Measurements from ENCODE around the gene MBD3. TPM values are rescaled to one million over a fixed set of nuclear protein-coding genes. Genes with fewer than 3 reads are reported as not detected.

The MBD3 gene
- total RNA-seq, 1 experiment from 2014 or later = 65.6 TPM

DNA sequence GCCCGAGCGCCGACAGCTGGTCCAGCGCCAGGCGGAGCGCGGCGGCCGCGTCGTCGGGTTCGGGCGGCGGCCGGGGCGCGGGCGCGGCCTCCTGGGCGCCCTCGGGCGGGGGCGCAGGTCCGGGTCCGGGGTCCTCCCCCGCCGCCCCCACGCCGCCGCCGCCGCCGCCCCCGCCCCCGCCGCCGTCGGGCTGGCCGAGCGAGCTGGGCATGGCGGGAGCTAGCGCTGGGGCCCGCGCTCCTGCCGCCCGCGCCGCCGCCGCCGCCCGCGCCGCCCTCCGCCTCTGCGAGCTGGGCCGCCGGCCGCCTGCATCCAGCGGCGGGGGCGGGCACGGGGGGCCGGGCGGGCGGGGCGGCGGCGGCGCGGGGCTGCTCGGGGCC, 24.8 kb downstream of the MBD3 start:
- Mint-ChIP-seq H3K27me3 (ENCODE audit: unreplicated experiment) (peaks cover 19% of the 10 kb centered on the region), H3K9me3 (ENCODE audit: low read depth, unreplicated experiment) (no peaks in the 10 kb centered on the region), H3K4me3 (ENCODE audit: low read depth, unreplicated experiment) (no peak overlapping the region), H3K27ac (ENCODE audit: unreplicated experiment) (no peak overlapping the region), H3K36me3 (ENCODE audit: insufficient read depth, unreplicated experiment) (peaks cover 40% of the 10 kb centered on the region), H3K4me1 (ENCODE audit: low read depth, unreplicated experiment) (peaks cover 12% of the 10 kb centered on the region)
- no TSS peak for BruUV-seq (replicated peaks)
- DNase-seq = no peak
- TF ChIP-seq CTCF (IDR thresholded peaks at IDR 0.05; ENCODE audit: unreplicated experiment) = no peak
- intact Hi-C loops (cut with micrococcal nuclease; ENCODE audit: unreplicated experiment) = no loop called here
- CTCF ChIA-PET = no interaction called here

DNA sequence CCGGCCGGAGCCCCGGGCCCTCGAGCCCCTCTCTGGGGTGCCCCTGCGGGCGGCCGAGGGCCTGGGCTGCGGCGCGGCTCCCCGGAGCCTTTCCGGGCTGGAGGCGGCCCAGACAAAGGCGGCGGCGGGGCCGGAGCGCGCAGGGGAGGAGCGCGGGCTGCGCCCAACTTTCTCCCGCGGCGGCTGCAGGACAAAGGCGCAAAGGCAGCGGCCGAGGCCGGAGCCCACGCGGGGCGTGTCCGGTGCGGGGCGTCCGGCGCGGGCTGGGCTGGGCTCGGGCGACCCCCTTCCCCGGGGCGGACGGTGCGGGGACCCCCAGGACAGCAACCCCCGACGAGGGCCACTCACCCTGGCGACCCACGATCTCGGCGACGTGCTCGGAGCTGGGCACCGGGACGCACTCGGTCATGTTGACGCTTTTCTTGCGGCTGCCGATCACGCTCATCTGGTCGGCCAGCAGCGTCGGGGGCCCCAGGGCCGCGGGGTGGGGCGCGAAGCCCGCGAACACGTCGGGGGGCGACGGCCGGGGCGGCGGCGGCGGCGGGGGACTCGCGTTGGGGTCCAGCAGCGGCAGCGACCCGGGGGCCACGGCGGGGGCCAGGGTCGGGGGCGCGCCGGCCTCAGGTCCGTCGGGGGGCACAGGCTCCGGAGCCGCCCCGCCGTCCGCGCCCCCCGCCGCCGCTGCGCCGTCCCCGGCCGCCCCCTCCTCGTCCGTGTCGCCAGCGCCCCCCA, 25.4 kb downstream of the MBD3 start:
- no TSS peak for BruUV-seq (replicated peaks)
- H3K4me1 Mint-ChIP-seq (ENCODE audit: low read depth, unreplicated experiment) = peaks cover 12% of the 10 kb centered on the region
- H3K27ac Mint-ChIP-seq (ENCODE audit: unreplicated experiment) = no peak overlapping the region
- H3K36me3 Mint-ChIP-seq (ENCODE audit: insufficient read depth, unreplicated experiment) = peaks cover 40% of the 10 kb centered on the region
- H3K27me3 Mint-ChIP-seq (ENCODE audit: unreplicated experiment) = peaks cover 19% of the 10 kb centered on the region
- no peak for TF ChIP-seq CTCF (IDR thresholded peaks at IDR 0.05; ENCODE audit: unreplicated experiment)
- intact Hi-C loops (cut with micrococcal nuclease; ENCODE audit: unreplicated experiment) = no loop called here
- CTCF ChIA-PET = interaction anchor here (0.6 kb wide), 1 partner anchor 225 kb away, joined by 4 read pairs; no protein-coding TSS in a partner anchor
- no peaks in the 10 kb centered on the region for H3K9me3 Mint-ChIP-seq (ENCODE audit: low read depth, unreplicated experiment)
- DNase-seq = peak; percentile 47
- H3K4me3 Mint-ChIP-seq (ENCODE audit: low read depth, unreplicated experiment) = peak overlapping the region; percentile 61

DNA sequence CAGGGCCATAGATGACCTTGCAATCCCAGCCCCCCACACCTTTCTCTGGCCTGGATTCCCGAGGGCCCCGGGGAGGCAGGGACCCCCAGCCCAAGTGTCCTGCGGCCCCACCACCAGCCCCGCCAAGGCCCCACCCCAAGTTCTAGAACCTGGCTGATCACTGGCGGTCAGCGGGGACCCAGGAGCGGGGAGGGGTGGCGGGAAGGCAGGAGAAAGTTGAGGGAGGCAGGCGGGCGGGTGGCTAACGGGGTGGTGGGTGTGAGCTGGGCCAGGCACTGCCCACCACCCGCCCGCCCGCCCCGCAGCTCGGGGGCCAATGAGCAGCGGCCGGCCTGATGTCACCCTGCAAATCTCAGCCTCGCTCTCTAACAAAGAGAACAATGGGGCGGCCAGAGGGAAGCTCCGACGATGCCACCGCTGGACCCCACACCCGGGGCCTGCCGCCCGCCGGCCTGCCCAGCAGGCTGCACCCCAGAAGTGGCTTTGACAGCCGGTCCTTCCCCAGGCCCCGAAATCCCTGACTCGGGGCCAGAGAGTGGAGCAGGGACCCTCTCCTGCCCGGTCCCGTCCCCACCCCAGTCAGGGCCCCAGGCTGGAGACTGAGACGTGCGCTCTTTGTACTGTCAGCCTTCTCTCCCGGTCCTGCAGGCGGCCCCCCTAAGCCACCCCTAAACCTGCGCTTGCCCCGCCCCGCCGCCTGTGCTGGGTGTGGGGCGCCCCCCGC, 26.1 kb downstream of the MBD3 start:
- CTCF ChIA-PET = interaction anchor here (0.6 kb wide), 2 partner anchors 34 to 225 kb away, joined by 3 to 4 read pairs; no protein-coding TSS in a partner anchor
- DNase-seq = peak; percentile 71
- no peak for TF ChIP-seq CTCF (IDR thresholded peaks at IDR 0.05; ENCODE audit: unreplicated experiment)
- Mint-ChIP-seq H3K27ac (ENCODE audit: unreplicated experiment) (no peak overlapping the region), H3K9me3 (ENCODE audit: low read depth, unreplicated experiment) (no peaks in the 10 kb centered on the region), H3K4me1 (ENCODE audit: low read depth, unreplicated experiment) (peaks cover 12% of the 10 kb centered on the region), H3K36me3 (ENCODE audit: insufficient read depth, unreplicated experiment) (peaks cover 40% of the 10 kb centered on the region), H3K27me3 (ENCODE audit: unreplicated experiment) (peaks cover 19% of the 10 kb centered on the region), H3K4me3 (ENCODE audit: low read depth, unreplicated experiment) (peak overlapping the region; percentile 61)
- BruUV-seq (replicated peaks) = no TSS peak
- intact Hi-C loops (cut with micrococcal nuclease; ENCODE audit: unreplicated experiment) = no loop called here

- no peaks in the 10 kb centered on the region for H3K27me3 Mint-ChIP-seq (ENCODE audit: unreplicated experiment)
- TF ChIP-seq CTCF (IDR thresholded peaks at IDR 0.05; ENCODE audit: unreplicated experiment) = no peak
- no peak for DNase-seq
- no peak overlapping the region for H3K27ac Mint-ChIP-seq (ENCODE audit: unreplicated experiment)
- CTCF ChIA-PET = no interaction called here
- intact Hi-C loops (cut with micrococcal nuclease; ENCODE audit: unreplicated experiment) = no loop called here
- H3K9me3 Mint-ChIP-seq (ENCODE audit: low read depth, unreplicated experiment) = no peaks in the 10 kb centered on the region
- no peak overlapping the region for H3K4me3 Mint-ChIP-seq (ENCODE audit: low read depth, unreplicated experiment)
- peaks cover 16% of the 10 kb centered on the region for H3K36me3 Mint-ChIP-seq (ENCODE audit: insufficient read depth, unreplicated experiment)
- BruUV-seq (replicated peaks) = no TSS peak
- no peaks in the 10 kb centered on the region for H3K4me1 Mint-ChIP-seq (ENCODE audit: low read depth, unreplicated experiment)
Measured at GRCh38 chr19:1563251-1563650, 29.4 kb downstream of the MBD3 start.
